ENCODE data around the gene SNRK.

The SNRK gene

GRCh38 chr3:43316783-43317460 is 30.6 kb downstream of the SNRK start:
- no peak for DNase-seq

- no peak for DNase-seq
Measured at GRCh38 chr3:43317461-43318316, 31.3 kb downstream of the SNRK start.

- no peak for DNase-seq
Measured at GRCh38 chr3:43319376-43319775, 33.0 kb downstream of the SNRK start.

- DNase-seq = no peak
Measured at GRCh38 chr3:43319794-43320193, 33.5 kb downstream of the SNRK start.

GRCh38 chr3:43320288-43320687 is 33.9 kb downstream of the SNRK start:
- no peak for DNase-seq

GRCh38 chr3:43323541-43323940 is 37.2 kb downstream of the SNRK start:
- DNase-seq = no peak

GRCh38 chr3:43326891-43327581 is 40.7 kb downstream of the SNRK start:
- no peak for DNase-seq

GRCh38 chr3:43327582-43327979 is 41.2 kb downstream of the SNRK start:
- DNase-seq = no peak

GRCh38 chr3:43328653-43329052 is 42.3 kb downstream of the SNRK start:
- DNase-seq = no peak

- DNase-seq = no peak
Measured at GRCh38 chr3:43330981-43331380, 44.6 kb downstream of the SNRK start.

GRCh38 chr3:43331381-43331780 is 45.0 kb downstream of the SNRK start:
- DNase-seq = no peak

- DNase-seq = no peak
Measured at GRCh38 chr3:43334976-43335375, 48.6 kb downstream of the SNRK start.

- no peak for DNase-seq
Measured at GRCh38 chr3:43335799-43336198, 49.5 kb downstream of the SNRK start.

- DNase-seq = no peak
Measured at GRCh38 chr3:43338295-43338694, 52.0 kb downstream of the SNRK start.

- DNase-seq = no peak
Measured at GRCh38 chr3:43340403-43340802, 54.1 kb downstream of the SNRK start.

GRCh38 chr3:43341788-43342187 is 55.4 kb downstream of the SNRK start:
- peak; percentile 6 for DNase-seq

GRCh38 chr3:43343185-43343584 is 56.8 kb downstream of the SNRK start:
- DNase-seq = no peak

- DNase-seq = no peak
Measured at GRCh38 chr3:43343815-43344214, 57.5 kb downstream of the SNRK start.

GRCh38 chr3:43344520-43344919 is 58.2 kb downstream of the SNRK start:
- no peak for DNase-seq

GRCh38 chr3:43345246-43345645 is 58.9 kb downstream of the SNRK start:
- DNase-seq = no peak

GRCh38 chr3:43345877-43346276 is 59.5 kb downstream of the SNRK start:
- peak; percentile 43 for DNase-seq

GRCh38 chr3:43346978-43347749 is 60.8 kb downstream of the SNRK start:
- DNase-seq = peak; percentile 54

- no peak for DNase-seq
Measured at GRCh38 chr3:43347774-43348173, 61.4 kb downstream of the SNRK start.

All from activated CD4-positive, alpha-beta T cell treated with anti-CD3 and anti-CD28 coated beads, Interleukin-2, amount 50 U/mL, for 16 hours (primary cell).